Thyroid gland (tissue), 4 donors: ENCODE measurements around the gene LCN2. TPM values are rescaled to one million over a fixed set of nuclear protein-coding genes. Genes with fewer than 3 reads are reported as not detected.
A peak's percentile ranks its signal among the peaks of the same experiment; 100 is the strongest.

Experiments used
- DNase-seq, 2 donors: peaks; one replicate each; pipeline ENCODE4 v3.0.0-alpha.2; 2019
- H3K27ac ChIP-seq, 3 donors: fragments of 200-600 bp; sonication (generic); 1 replicate in 2 of 3; 2 replicates in 1 of 3; pipeline ENCODE4 v1.5.1; 2016 to 2019; ENCODE audit warnings: mild to moderate bottlenecking in 1 of 3, moderate library complexity in 1 of 3
- H3K27me3 ChIP-seq: fragments of 200-600 bp; sonication (generic); one replicate; pipeline ENCODE4 v1.5.1; 2019
- H3K36me3 ChIP-seq, 2 donors: fragments of 200-600 bp; sonication (generic); one replicate each; pipeline ENCODE4 v1.5.1; 2016 to 2019
- H3K4me1 ChIP-seq, 2 donors: fragments of 200-600 bp; sonication (generic); one replicate each; pipeline ENCODE4 v1.5.1; 2017 to 2019
- H3K4me3 ChIP-seq, 3 donors: fragments of 200-600 bp; sonication (generic); replicated peaks in 1 of 3; 1 replicate in 2 of 3; 2 replicates in 1 of 3; pipeline ENCODE4 v1.5.1; 2016; ENCODE audit warnings: mild to moderate bottlenecking in 1 of 3
- H3K9me3 ChIP-seq: fragments of 200-600 bp; sonication (generic); one replicate; pipeline ENCODE4 v1.5.1; 2017
- POLR2A ChIP-seq, 2 donors: fragments of 450-650 bp; IDR thresholded peaks; one replicate each; pipeline ENCODE4 v1.6.1; 2017; ENCODE audit warnings: antibody characterized with exemption in 2 of 2, mild to moderate bottlenecking in 2 of 2, moderate library complexity in 1 of 2
- WGBS, 2 donors: methylation state at CpG; one replicate each; pipeline ENCODE4 v1.1.5; 2017; 5-methylcytosine and 5-hydroxymethylcytosine counted together
- intact Hi-C: fragments of 100-400 bp; cut with DNase I; formaldehyde crosslinking; loops from one replicate; pipeline ENCODE4 v1.15.1; 2023
- total RNA-seq, 4 donors: library from RNA; depleted of rRNA; stranded (reverse); fragments of >200 nt; gene quantifications; one replicate each; pipeline ENCODE4 v1.2.3, GENCODE V29; 2016
- TF ChIP-seq, protein P1 (sequence below), 6 experiments: fragments of 200-600 bp in 3 of 6; fragments of 450-650 bp in 3 of 6; sonication (generic) in 3 of 6; IDR thresholded peaks; one replicate each; pipeline ENCODE4 v1.5.1; 2016 to 2019; ENCODE audit warnings: antibody characterized with exemption in 6 of 6, mild to moderate bottlenecking in 2 of 6, inconsistent platforms in 1 of 6, moderate library complexity in 1 of 6

LCN2 gene
- total RNA-seq, 4 donors from 2014 or later = 0.45 to 10.6 (median 2.5) TPM

DNA sequence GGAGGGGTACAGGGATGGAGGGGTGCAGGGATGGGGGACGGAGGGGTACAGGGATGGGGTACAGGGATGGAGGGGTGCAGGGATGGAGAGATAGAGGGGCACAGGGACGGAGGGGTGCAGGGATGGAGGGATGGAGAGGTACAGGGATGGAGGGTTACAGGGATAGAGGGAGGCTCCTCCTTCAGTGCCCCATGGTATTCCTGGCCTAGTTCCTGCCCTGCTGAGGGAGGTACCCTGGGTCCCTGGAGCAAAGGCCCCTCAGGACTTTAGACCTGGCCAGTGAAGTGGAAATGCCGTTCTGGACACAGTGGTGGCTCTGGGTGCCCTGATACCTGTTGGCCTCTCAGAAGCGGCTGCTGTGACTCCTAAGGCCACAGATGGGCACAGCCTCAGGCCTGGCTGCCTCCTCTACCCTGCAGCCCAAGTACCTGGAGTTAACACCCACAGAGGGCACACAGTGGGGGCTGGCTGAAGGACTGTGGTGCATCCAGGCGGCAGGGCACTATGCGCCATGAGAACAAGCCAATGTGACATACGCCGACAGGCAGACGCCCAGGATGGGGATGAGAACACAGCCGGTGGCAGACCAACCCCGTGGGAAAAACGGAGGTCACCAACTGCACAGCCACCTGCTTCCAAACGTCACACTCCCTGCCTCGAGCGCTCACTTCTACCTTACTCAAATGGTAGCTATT is 30.1 kb upstream of the LCN2 start:
- peaks cover 26 to 31% of the 10 kb centered on the region in 2 donors for H3K36me3 ChIP-seq
- 81 to 85% methylated on average over 14 of the region's 15 CpGs for WGBS, 2 donors
- H3K4me1 ChIP-seq = peaks cover 0 to 5% of the 10 kb centered on the region in 2 donors
- no peak overlapping the region for H3K27ac ChIP-seq
- no peaks in the 10 kb centered on the region for H3K27me3 ChIP-seq
- no peaks in the 10 kb centered on the region for H3K9me3 ChIP-seq
- peak in 1 of 2 donors; percentile 0 for DNase-seq
- intact Hi-C loops = loop anchor here (5.0 kb wide), 2 partner anchors 82 to 172 kb away; no protein-coding TSS in a partner anchor
- no peak overlapping the region for H3K4me3 ChIP-seq
- TF ChIP-seq, protein P1, sequence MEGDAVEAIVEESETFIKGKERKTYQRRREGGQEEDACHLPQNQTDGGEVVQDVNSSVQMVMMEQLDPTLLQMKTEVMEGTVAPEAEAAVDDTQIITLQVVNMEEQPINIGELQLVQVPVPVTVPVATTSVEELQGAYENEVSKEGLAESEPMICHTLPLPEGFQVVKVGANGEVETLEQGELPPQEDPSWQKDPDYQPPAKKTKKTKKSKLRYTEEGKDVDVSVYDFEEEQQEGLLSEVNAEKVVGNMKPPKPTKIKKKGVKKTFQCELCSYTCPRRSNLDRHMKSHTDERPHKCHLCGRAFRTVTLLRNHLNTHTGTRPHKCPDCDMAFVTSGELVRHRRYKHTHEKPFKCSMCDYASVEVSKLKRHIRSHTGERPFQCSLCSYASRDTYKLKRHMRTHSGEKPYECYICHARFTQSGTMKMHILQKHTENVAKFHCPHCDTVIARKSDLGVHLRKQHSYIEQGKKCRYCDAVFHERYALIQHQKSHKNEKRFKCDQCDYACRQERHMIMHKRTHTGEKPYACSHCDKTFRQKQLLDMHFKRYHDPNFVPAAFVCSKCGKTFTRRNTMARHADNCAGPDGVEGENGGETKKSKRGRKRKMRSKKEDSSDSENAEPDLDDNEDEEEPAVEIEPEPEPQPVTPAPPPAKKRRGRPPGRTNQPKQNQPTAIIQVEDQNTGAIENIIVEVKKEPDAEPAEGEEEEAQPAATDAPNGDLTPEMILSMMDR (IDR thresholded peaks at IDR 0.05) = no peak

DNA sequence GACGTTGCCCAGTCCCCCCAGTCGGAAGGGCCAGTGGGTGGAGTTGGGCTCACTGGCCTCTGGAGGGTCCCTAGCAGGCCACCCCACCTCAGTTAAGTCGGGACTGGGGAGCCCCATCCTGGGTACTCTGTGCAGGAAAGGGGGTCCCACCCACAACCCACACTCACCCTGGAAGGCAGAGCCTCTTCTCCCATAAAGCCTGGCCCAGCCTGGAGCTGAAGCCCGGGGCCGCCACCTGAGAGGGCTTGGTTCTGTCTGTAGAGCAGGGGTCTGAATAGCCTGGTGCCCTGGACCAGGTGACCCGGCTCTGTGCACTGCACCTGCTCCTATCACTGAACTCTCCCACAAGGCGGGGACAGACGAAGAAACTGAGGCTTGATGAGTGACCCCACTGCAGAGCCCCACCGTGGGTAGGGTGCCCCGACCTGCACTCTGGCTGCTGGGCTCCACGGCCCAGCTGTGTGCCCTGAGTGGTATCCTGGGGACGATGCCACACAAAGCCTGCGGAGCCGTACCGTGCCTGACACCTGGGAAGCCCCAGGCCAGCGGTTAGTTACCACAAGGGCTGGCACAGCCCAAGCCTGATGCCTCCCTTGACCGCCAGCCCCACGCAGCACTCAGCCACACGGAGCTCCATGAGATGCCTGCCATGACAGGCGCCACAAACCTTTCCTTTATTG is 29.1 kb upstream of the LCN2 start:
- H3K4me1 ChIP-seq = peaks cover 0 to 5% of the 10 kb centered on the region in 2 donors
- 82 to 89% methylated on average over 6 of the region's 20 CpGs for WGBS, 2 donors
- H3K27ac ChIP-seq = no peak overlapping the region
- H3K9me3 ChIP-seq = no peaks in the 10 kb centered on the region
- intact Hi-C loops = no loop called here
- peak in 1 of 2 donors; percentile 1 for DNase-seq
- peaks cover 29 to 31% of the 10 kb centered on the region in 2 donors for H3K36me3 ChIP-seq
- H3K27me3 ChIP-seq = no peaks in the 10 kb centered on the region
- TF ChIP-seq, protein P1 (IDR thresholded peaks at IDR 0.05) = no peak
- TF ChIP-seq POLR2A (IDR thresholded peaks at IDR 0.05) = no peak
- H3K4me3 ChIP-seq = no peak overlapping the region

- DNase-seq = peak in 1 of 2 donors; percentile 1
- H3K4me1 ChIP-seq = peaks cover 4 to 11% of the 10 kb centered on the region in 2 donors
- intact Hi-C loops = no loop called here
- 91 to 92% methylated on average over 18 to 26 of the region's 29 CpGs for WGBS, 2 donors
- H3K9me3 ChIP-seq = no peaks in the 10 kb centered on the region
- TF ChIP-seq, protein P1 (IDR thresholded peaks at IDR 0.05) = no peak
- TF ChIP-seq POLR2A (IDR thresholded peaks at IDR 0.05) = no peak
- peaks cover 29 to 31% of the 10 kb centered on the region in 2 donors for H3K36me3 ChIP-seq
- no peak overlapping the region for H3K4me3 ChIP-seq
- no peak overlapping the region for H3K27ac ChIP-seq
- H3K27me3 ChIP-seq = no peaks in the 10 kb centered on the region
Observed at GRCh38 chr9:128120741-128121465, 28.4 kb upstream of the LCN2 start.

GRCh38 chr9:128121466-128121810 is 27.8 kb upstream of the LCN2 start:
- H3K27ac ChIP-seq = no peak overlapping the region
- DNase-seq = no peak
- no peaks in the 10 kb centered on the region for H3K9me3 ChIP-seq
- TF ChIP-seq POLR2A (IDR thresholded peaks at IDR 0.05) = no peak
- TF ChIP-seq, protein P1 (IDR thresholded peaks at IDR 0.05) = no peak
- intact Hi-C loops = no loop called here
- 93 to 94% methylated on average over 5 of the region's 5 CpGs for WGBS, 2 donors
- H3K4me3 ChIP-seq = no peak overlapping the region
- H3K4me1 ChIP-seq = peaks cover 9 to 17% of the 10 kb centered on the region in 2 donors
- H3K27me3 ChIP-seq = no peaks in the 10 kb centered on the region
- H3K36me3 ChIP-seq = peaks cover 29 to 31% of the 10 kb centered on the region in 2 donors
